HepG2 (cell line): ENCODE results near the gene PPOX.

ENCODE experiments used
- FOXO4 ChIP-seq: sonication (generic); formaldehyde crosslinking; conservative IDR thresholded peaks from 2 replicates; pipeline ENCODE4 v1.8.1; 2023; ENCODE audit warnings: missing genetic modification reagents
- POLR2A ChIP-seq, 2 experiments: IDR thresholded peaks; 2 replicates each; pipeline ENCODE4 v1.6.1; 2011; ENCODE audit warnings: low read depth in 2 of 2, low read length in 2 of 2, mild to moderate bottlenecking in 1 of 2, moderate library complexity in 1 of 2; ENCODE audit not compliant: insufficient read depth in 1 of 2
- RELA ChIP-seq: sonication (generic); formaldehyde crosslinking; IDR thresholded peaks from 2 replicates; pipeline ENCODE4 v1.4.0; 2020; ENCODE audit warnings: missing genetic modification reagents
- RFX5 ChIP-seq: IDR thresholded peaks from 2 replicates; pipeline ENCODE4 v1.6.1; 2011; ENCODE audit warnings: low read depth, low read length, improper control_type of control experiment
- ZNF766 ChIP-seq: sonication (generic); formaldehyde crosslinking; IDR thresholded peaks from 2 replicates; pipeline ENCODE4 v1.5.0; 2020; ENCODE audit warnings: missing genetic modification reagents, borderline replicate concordance
- ZNF776 ChIP-seq: sonication (generic); formaldehyde crosslinking; IDR thresholded peaks from 2 replicates; pipeline ENCODE4 v1.4.0; 2020; ENCODE audit warnings: mild to moderate bottlenecking, missing genetic modification reagents

GRCh38 chr1:161133220-161133740, 32.9 kb upstream of the PPOX start:
- TF ChIP-seq POLR2A (IDR thresholded peaks at IDR 0.05; ENCODE audit: insufficient read depth in 1 of 2, low read depth in 2 of 2, low read length in 2 of 2) (no peak), FOXO4 (CRISPR knock-in tag) (no peak), ZNF776 (no peak), ZNF766 (CRISPR knock-in tag) (no peak), RFX5 (no peak), RELA (no peak)
